Measurements from ENCODE around the gene RGMB.

The RGMB gene

DNA sequence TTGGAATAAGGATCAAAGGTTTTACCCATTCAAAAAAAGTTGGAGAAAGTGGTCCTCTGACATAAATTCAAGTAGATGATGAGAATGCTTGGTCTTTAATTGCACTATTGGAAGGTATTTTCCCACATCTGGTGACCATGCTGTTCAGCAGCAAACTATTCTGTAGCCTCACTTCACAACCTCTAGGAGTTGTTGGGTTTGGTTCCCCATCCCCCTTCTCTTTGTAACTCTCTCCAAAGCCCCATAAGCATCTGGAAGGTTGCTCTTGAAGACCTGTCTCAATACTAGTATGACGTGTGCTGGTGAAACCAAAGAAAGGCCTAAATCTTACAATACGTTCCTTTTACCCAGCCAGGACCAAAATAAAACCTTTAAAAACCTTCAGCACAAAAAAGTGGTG lies 8.5 kb downstream of the RGMB start (continued):
- TF ChIP-seq, protein P1, sequence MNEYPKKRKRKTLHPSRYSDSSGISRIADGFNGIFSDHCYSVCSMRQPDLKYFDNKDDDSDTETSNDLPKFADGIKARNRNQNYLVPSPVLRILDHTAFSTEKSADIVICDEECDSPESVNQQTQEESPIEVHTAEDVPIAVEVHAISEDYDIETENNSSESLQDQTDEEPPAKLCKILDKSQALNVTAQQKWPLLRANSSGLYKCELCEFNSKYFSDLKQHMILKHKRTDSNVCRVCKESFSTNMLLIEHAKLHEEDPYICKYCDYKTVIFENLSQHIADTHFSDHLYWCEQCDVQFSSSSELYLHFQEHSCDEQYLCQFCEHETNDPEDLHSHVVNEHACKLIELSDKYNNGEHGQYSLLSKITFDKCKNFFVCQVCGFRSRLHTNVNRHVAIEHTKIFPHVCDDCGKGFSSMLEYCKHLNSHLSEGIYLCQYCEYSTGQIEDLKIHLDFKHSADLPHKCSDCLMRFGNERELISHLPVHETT (tag by site-specific recombination; IDR thresholded peaks at IDR 0.05) = no peak
- TF ChIP-seq ZNF596 (tag by site-specific recombination; IDR thresholded peaks at IDR 0.05) (no peak), OVOL3 (tag by site-specific recombination; IDR thresholded peaks at IDR 0.05) (no peak), EGR2 (tag by site-specific recombination; IDR thresholded peaks at IDR 0.05; ENCODE audit: low read depth) (no peak), SP7 (tag by site-specific recombination; IDR thresholded peaks at IDR 0.05) (no peak), ZNF174 (tag by site-specific recombination; IDR thresholded peaks at IDR 0.05) (no peak), ZNF664 (tag by site-specific recombination; IDR thresholded peaks at IDR 0.05) (no peak)

GRCh38 chr5:98783051-98783649 lies 9.7 kb downstream of the RGMB start:
- Histone ChIP-seq H3K4me3 (ENCODE audit: low read depth, low read length) (no peak overlapping the region), H3K4me1 (ENCODE audit: control insufficient read depth, insufficient read depth, low read length) (peaks cover 26% of the 10 kb centered on the region), H3K27ac (ENCODE audit: extremely low read depth, low read depth, low read length) (no peak overlapping the region), H3K36me3 (ENCODE audit: control insufficient read depth in 2 of 2, insufficient read depth in 1 of 2, low read length in 2 of 2) (peaks cover 9 to 61% of the 10 kb centered on the region in 2 experiments; a peak in 2 of 3 replicates), H3K9me3 (ENCODE audit: control insufficient read depth, insufficient read depth, low read depth, low read length) (no peaks in the 10 kb centered on the region)
- ChIA-PET CTCF (no interaction called here), POLR2A (no interaction called here)
- no peak for TF ChIP-seq ZNF239 (tag by site-specific recombination; IDR thresholded peaks at IDR 0.05)
- no peak for TF ChIP-seq ZNF514 (tag by site-specific recombination; IDR thresholded peaks at IDR 0.05)
- TF ChIP-seq, protein P1 (tag by site-specific recombination; IDR thresholded peaks at IDR 0.05) = no peak
- TF ChIP-seq, protein P2, sequence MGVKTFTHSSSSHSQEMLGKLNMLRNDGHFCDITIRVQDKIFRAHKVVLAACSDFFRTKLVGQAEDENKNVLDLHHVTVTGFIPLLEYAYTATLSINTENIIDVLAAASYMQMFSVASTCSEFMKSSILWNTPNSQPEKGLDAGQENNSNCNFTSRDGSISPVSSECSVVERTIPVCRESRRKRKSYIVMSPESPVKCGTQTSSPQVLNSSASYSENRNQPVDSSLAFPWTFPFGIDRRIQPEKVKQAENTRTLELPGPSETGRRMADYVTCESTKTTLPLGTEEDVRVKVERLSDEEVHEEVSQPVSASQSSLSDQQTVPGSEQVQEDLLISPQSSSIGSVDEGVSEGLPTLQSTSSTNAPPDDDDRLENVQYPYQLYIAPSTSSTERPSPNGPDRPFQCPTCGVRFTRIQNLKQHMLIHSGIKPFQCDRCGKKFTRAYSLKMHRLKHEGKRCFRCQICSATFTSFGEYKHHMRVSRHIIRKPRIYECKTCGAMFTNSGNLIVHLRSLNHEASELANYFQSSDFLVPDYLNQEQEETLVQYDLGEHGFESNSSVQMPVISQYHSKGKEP (tag by site-specific recombination; IDR thresholded peaks at IDR 0.05) = no peak
- no peak for TF ChIP-seq ZNF362 (tag by site-specific recombination; IDR thresholded peaks at IDR 0.05)
- TF ChIP-seq ZBTB11 (tag by site-specific recombination; conservative IDR thresholded peaks at IDR 0.05; ENCODE audit: low read depth) = no peak
- TF ChIP-seq ZNF416 (tag by site-specific recombination; IDR thresholded peaks at IDR 0.05) = no peak
- TF ChIP-seq ZFP37 (tag by site-specific recombination; IDR thresholded peaks at IDR 0.05) = no peak
- TF ChIP-seq, protein P3, sequence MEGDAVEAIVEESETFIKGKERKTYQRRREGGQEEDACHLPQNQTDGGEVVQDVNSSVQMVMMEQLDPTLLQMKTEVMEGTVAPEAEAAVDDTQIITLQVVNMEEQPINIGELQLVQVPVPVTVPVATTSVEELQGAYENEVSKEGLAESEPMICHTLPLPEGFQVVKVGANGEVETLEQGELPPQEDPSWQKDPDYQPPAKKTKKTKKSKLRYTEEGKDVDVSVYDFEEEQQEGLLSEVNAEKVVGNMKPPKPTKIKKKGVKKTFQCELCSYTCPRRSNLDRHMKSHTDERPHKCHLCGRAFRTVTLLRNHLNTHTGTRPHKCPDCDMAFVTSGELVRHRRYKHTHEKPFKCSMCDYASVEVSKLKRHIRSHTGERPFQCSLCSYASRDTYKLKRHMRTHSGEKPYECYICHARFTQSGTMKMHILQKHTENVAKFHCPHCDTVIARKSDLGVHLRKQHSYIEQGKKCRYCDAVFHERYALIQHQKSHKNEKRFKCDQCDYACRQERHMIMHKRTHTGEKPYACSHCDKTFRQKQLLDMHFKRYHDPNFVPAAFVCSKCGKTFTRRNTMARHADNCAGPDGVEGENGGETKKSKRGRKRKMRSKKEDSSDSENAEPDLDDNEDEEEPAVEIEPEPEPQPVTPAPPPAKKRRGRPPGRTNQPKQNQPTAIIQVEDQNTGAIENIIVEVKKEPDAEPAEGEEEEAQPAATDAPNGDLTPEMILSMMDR (tag by site-specific recombination; IDR thresholded peaks at IDR 0.05) = no peak
- no peak for TF ChIP-seq TSHZ1 (tag by site-specific recombination; IDR thresholded peaks at IDR 0.05; ENCODE audit: borderline replicate concordance)
- TF ChIP-seq WT1 (tag by site-specific recombination; IDR thresholded peaks at IDR 0.05) = no peak
- no peak for TF ChIP-seq ZNF23 (tag by site-specific recombination; IDR thresholded peaks at IDR 0.05; ENCODE audit: borderline replicate concordance)
- no peak for TF ChIP-seq AEBP2 (tag by site-specific recombination; IDR thresholded peaks at IDR 0.05; ENCODE audit: borderline replicate concordance)
- TF ChIP-seq SCRT2 (tag by site-specific recombination; IDR thresholded peaks at IDR 0.05) = no peak

Data from HEK293 (cell line).